HG02588 (cell line): ENCODE results near the gene TNN.
A peak's percentile ranks its signal among the peaks of the same experiment; 100 is the strongest.
"Not testable (repeated sequence)": the region's sequence is repeated elsewhere in the genome, so short reads cannot be mapped to it uniquely, and the experiment has no call there.

Experiments used
- ATAC-seq: cut with Tn5 transposase; IDR thresholded peaks from one replicate; pipeline ENCODE4 v1.9.1; 2021; ENCODE audit warnings: mild to moderate bottlenecking, moderate library complexity; ENCODE audit not compliant: unreplicated experiment

Gene TNN

DNA sequence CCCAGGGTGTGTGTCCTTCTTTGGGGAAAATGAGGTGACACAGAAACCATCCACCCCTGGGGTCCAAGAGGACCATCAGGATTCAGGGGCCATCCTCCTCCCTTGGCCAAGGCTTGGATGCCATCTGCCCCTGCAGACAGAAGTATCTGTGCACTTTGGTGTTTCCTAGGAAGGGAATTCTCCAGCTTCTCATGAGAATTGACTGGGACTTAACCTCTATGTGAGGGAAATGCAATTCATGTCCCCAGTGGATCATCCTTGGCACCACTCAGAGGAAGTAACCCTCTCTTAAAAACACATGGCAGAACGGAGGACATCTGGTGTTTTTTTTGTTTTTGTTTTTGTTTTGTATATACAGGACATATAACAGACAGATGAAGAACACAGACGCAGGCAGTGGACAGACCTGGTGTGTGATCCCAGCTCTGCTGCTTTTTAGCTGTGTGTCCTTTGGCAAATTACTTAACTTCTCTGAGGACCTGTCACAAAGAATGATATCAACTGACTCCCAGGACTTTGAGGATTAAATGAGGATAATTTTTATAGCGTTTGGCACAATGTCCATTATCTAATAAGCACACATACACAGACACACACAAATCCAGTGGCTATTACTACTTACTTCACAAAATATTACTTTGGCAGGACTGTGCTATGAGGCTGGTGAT lies 3.8 kb downstream of the TNN start:
- ATAC-seq = no peak

DNA sequence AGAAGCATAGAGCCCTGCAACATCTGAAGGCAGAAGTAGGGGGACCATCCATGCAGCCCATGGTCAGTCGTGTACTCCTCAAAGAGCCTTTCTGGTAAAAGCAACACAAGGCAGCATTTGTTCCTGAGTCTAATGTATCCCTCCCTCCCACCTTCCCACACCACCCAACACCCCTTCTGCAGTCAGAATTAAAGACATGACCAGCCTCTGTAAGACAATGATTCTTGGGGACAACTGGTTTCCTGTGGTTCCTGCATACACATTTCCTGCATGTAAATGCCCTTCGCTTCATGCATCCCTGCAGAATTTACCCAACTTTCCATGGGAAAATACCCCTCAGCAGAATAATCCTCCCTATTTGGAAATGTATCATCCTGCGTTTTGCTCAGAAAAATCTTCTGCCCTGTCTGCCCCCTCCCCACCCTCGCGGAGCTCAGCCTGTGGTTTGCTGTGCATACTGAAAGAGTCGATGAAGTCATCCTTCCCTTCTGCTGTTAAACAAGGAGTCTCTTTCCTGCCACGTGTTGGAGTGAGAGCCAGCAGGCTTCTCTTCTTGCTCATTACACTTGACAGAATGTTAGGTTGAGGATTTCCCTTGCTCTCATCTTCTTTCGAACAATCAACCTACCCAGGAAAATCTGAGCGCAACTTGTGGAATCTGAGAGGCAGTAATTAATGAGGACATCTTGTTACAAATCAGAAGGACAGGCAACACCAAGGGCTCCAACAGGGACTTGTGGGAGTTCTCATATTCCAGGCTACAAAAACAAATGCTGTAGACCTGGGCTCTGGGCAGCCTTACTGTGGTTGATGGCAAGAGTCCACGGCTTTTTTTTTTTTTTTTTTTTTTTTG lies 4.7 kb downstream of the TNN start:
- peak; percentile 74 for ATAC-seq

DNA sequence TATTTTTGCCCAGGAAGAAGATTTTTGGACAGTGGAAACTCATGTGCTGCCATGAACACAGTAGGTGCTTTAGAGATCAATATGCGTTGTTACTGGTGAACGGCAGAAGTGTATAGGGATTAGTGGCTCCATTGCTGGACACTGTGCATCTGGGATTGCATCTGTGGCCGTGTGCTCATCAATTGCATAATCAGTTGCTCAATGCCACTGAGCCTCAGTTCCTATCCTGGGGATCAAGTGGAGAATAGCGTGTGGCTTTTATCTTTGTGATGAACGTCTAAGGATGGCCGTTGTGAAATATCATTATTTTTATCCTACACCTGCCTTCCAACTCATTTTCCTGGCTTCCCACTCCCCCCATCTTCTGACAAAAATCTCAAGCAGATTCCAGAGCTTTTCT lies 5.4 kb downstream of the TNN start:
- ATAC-seq = no peak

DNA sequence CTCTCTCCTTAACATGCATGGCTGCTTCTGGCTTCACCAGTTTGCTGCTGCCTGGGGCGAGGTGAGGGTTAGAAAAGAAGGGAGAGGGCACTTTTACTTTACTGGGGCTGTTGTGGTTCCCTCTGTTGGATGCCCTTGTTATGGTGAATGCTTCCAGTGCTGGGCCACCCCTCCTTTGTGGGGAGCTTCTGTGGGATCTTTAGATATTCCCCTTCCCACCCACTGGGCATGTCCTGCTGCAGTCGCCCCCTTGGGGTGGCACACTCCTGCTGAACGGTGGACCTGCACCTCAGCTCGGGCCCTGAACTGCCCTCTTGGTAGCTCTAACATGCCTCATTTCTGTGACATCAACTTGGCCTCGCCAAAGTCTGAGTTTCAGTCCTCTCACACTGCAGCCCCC lies 6.0 kb downstream of the TNN start:
- no peak for ATAC-seq

DNA sequence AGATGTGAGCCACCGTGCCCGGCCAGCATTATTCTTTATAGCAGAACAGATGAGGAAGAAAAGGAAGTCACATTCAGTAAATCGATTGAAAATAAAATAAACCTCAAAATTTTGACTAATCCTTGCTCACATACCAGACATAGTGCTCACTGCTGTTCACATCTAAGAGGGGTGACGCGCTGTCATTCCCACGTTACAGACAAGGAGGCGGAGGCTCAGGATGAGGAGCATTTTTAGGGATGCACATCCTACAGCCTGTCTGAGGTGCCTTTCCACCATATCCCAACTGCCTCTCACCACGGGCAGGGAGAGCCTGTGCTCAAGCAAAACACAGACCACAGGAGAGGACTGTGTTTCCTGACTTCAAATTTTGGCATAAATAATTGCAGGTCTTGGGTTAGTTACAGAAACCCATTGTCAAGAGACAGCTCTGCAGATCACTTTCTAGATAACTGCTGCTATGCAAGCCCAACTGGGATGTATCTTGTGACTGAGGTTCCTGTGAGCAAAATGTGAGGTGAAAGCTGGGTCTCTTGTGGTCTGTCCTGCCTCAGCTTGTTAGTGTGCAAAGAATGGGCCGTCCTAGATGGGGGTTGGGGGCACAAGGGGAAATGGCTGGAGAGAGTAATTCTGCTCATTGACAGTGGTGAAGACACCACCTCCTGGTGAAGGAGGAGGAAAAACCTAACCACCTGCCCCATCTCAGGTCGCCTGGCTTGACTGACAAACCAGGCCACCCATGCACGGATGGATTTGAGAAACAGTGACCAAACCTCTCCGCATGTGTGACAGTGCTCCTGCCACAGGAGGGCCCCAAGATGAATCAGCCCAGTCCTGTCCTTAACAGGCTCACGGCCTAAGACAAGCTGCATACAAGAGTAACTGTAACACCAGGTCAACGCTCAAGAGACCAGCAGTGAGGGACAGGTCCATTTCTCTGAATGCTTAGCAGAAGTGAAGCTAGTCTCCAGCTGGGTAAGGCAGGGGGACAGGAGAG lies 8.2 kb downstream of the TNN start:
- ATAC-seq = no peak

DNA sequence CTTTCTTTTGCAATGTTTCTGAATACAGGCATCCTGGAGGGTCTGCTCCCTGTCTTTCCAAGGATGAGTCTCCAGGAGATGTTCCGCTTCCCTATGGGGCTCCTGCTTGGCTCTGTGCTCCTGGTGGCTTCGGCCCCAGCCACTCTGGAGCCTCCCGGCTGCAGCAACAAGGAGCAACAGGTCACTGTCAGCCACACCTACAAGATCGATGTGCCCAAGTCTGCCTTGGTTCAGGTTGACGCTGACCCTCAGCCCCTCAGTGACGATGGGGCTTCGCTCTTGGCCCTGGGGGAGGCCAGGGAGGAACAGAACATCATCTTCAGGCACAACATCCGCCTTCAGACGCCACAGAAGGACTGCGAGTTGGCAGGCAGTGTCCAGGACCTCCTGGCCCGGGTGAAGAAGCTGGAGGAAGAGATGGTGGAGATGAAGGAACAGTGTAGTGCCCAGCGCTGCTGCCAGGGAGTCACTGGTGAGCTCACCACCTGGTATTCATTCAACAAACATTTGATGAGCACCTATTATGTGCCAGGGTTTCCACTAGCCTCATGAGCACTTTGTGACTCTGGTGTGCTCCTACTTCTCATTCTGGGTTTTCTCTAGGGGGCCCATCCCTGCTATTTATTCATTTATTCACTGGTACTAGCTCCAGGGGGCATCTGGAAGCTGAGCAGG lies 9.9 kb downstream of the TNN start:
- no peak for ATAC-seq

DNA sequence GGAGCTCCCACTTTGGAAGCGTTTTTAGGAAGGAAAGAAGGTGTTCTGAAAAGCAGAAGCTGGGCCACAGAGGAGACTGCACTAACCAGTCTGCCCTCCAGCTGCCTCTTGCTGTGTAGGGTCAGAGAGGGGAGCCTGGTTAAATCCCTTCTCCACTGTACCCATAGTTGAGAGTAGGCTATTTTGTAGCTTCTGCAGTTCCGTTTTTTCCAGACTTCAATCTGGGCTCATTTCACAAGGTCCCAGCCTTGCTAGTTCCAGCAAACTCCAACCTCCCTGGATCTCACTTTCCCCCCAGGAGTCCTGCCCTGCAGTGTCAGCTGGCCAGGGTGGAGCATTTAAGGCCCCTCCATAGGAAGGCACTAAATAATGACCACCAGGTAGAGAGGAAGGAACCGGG lies 11.0 kb downstream of the TNN start:
- ATAC-seq = no peak

DNA sequence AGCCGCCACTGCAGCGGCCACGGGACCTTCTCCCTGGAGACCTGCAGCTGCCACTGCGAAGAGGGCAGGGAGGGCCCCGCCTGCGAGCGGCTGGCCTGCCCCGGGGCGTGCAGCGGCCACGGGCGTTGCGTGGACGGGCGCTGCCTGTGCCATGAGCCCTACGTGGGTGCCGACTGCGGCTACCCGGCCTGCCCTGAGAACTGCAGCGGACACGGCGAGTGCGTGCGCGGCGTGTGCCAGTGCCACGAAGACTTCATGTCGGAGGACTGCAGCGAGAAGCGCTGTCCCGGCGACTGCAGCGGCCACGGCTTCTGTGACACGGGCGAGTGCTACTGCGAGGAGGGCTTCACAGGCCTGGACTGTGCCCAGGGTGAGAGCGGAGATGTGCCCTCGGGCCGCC lies 11.7 kb downstream of the TNN start:
- no peak for ATAC-seq

DNA sequence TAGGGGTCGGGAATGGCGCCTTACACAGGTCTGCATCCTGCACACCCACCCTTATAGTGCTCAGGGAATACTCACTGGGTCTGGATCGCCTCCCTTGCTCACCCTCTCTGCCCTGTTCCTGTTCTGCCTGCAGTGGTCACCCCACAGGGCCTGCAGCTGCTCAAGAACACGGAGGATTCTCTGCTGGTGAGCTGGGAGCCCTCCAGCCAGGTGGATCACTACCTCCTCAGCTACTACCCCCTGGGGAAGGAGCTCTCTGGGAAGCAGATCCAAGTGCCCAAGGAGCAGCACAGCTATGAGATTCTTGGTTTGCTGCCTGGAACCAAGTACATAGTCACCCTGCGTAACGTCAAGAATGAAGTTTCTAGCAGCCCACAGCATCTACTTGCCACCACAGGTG lies 12.4 kb downstream of the TNN start:
- ATAC-seq = no peak

DNA sequence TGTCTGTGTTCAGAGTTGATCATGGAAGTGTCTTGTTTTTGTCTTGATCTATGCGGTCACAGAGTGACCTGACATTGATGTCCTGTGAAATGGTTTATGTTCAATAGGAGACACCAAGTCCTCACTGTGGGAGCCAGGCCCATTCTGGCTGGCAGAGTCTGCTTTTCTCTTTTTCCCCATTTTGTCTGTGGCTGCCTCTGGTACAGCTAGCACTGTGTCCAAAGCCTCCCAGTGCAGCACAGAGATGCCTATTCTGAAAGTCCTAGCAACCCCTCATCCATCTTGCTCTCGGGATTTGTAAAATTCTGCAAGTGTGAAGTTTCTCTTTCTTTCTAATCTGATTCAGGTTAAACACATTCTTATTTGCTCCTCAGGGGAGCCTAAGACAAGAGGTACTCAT lies 14.3 kb downstream of the TNN start:
- ATAC-seq = no peak

DNA sequence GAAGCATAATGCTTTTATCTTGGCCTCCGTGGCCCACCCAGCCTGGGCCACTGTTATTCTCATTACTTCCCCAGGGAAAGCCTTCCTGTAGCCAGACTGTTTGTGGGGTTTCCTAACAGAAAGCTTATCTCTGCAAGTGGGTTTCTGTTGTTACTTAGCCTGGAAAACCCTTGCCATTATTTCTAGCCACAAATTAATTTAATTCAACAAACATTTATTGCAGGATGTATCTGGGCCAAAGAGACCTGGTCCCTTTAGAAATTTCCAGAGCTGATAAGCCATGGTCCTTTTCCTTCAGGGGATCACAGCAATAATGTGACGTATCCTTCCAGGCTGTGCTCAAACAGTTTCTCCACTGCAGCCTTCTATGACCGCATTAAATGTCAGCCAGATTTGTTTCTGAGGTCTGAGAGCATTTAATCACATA lies 20.9 kb downstream of the TNN start:
- ATAC-seq = no peak

DNA sequence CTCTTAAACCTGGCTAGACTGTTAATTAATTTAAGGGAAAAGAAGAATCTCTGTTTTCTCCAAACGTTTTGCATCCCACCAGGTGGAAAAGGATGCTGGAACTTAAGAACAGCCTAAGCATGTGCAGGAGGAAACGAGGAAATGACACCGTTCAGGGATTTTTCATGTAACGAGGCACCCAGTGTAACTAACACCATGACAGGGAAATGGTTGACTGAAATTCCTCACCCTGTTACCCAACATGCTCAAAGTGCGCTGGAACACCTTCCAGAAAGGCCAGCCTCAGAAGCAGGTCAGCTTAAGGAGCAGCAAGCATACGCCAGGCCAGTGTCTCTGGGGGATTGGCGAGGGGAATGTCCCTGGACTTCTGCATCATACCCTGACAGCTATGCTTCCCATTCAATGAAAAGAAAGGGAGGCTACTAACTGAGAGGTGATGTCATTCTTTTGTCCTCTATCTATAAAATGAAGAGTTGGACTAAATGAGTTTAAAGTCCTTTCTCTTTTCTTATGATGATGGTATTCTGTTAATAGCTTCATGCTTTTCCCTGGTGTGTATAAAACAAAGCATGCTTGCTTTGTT lies 21.6 kb downstream of the TNN start:
- no peak for ATAC-seq

DNA sequence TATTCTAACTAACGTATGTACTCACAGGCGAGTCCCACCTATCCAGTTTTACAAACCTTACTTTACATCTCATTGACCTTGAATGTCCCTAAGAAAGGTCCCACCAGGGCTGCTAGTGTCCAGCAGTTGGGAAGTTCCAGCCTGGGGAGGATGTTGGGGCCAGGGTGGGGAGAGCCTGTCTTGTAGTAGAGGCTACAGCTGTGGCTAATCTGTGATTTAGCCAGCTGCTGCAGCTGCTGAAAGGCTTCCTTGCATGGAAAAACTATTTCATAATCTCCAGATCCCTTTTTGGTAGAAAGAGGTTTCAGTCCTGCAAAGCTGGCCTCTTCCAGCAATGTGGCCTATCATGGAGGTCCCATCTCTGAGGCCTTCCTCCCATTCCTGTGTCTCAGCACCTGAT lies 23.1 kb downstream of the TNN start:
- no peak for ATAC-seq

DNA sequence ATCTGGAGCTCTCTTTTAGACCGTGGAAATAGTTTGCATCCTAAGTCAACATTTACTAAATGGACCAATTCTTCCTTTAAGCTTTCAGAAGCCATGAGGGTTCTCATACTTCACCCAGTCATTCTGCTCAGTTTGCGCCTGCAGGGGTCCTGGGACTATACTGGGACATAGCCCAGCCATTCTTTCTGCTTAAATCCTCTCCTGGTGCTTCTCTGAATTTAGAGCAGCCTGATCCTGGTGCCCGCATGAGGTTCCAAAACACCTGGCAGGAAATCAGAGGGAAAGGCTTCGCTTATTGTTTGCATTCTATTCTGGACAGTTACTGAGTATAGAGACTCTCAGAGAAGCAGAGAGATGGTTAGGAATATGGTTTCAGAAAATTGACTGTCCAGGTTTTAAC lies 27.0 kb downstream of the TNN start:
- ATAC-seq = no peak

DNA sequence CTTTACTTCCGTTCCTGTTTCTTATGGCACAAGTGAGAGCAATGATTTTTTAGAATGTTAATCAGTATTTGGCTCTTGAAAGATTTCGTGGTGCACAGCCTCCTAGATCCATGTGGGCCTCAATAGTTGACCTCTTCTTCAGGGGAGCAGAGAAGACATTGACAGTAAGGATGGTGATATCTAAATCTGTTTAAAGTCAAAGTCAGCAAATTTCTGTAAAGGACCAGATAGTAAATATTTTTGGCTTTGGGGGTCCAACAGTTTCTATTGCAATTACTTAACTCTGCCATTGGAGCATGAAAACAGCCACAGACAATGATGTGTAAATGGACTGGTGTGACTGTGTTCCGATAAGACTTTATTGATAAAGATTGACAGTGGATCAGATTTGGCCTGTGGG lies 27.4 kb downstream of the TNN start:
- ATAC-seq = no peak

DNA sequence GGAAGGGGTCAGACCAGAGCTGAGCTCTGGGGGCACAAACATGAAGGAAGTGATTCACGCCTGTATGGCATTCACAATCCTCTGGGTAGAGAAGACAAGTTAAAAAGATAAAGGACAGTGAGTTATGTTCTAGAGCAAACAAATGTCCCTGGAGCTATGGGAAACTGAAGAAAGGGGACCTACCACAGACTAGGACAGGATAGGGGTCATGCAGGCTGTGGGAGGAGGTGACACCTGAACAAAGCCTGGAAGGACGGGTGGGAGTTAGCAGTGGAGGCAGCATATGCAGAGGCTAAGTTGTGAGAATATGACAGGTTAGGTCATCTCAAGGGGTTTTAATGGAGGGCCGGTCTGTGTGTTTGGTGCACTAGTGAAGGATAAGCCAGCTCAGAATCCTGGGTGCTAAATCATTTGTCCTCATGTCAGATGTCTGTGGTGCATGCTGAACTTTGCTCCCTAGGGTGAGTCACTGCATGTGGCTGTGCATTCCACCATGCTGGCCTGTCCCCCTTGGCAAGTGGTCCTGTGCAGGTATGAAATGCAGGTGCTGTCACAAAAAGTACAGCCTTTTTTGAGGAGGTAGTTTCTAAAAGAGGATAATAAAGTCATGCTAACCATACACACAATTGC lies 28.5 kb downstream of the TNN start:
- ATAC-seq = no peak

DNA sequence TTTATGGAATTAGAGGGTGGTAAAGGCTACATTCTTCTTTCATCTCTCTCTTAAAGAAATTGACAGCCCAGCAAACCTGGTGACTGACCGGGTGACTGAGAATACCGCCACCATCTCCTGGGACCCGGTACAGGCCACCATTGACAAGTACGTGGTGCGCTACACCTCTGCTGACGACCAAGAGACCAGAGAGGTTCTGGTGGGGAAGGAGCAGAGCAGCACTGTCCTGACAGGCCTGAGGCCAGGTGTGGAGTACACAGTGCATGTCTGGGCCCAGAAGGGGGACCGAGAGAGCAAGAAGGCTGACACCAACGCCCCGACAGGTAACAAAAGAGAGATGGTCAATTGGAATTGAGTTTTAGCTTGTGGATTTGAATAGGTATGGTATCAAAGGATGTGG lies 29.7 kb downstream of the TNN start:
- no peak for ATAC-seq

DNA sequence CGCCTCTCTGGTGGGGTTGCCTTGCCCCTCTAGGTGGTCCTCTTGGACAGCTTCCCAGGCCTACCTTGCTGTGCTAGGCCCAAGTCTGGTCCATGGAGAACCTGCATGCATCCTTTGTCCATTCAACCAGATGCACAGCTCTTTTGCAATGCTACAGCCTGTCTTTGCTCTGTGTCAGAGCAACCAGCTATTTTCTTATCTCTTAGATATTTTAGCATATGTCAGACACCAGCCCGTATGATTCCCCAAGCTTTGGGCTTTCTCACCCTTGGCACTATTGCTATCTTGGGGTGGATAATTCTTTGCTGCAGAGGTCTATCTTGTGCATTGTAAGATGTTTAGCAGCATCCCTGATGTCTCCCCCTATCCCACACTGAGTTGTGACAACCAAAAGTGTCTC lies 32.3 kb downstream of the TNN start:
- no peak for ATAC-seq

DNA sequence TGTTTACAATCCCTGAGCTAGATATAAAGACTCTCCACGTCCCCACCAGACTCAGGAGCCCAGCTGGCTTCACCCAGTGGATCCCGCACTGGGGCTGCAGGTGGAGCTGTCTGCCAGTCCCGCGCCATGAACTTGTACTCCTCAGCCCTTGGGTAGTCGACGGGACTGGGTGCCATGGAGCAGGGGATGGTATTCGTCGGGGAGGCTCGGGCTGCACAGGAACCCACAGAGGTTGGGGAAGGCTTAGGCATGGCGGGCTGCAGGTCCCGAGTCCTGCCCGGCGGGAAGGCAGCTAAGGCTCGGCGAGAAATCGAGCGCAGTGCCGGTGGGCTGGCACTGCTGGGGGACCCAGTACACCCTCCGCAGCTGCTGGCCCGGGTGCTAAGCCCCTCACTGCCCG lies 34.5 kb downstream of the TNN start:
- not testable (repeated sequence) for ATAC-seq

DNA sequence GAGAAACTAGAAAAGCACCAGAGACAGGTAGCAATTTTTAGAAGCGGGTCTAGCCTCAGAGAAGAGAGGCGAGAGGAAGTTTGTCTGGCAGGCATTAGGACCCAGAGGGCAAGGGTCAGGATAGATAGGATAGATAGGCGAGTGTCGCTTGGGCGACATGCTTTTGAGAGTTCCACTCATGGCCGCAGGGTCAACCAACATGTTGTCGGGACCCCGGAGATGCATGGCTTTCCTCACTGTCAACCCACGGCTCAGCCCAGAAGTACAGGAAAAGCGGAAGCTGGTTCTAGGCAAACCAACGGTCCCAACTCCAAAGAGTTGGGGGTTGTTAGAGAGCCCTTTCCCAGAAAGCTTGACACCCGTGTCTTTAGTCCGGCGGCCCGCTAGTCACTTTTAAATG lies 38.9 kb downstream of the TNN start:
- not testable (repeated sequence) for ATAC-seq
